SK-N-SH treated with all-trans-retinoic acid at 6 μM for 48 hours (cell line): ENCODE data around the gene MEOX1.
A peak's percentile ranks its signal among the peaks of the same experiment; 100 is the strongest.

Source experiments
- ATAC-seq: fragments of 200-7000 bp; cut with Tn5 transposase; 3 replicates; pipeline ENCODE4 v1.9.1; 2020; ENCODE audit warnings: mild to moderate bottlenecking, moderate library complexity
- ARNTL ChIP-seq: fragments of 450-650 bp; formaldehyde crosslinking; IDR thresholded peaks from 2 replicates; pipeline ENCODE4 v1.5.0; 2020; ENCODE audit warnings: low read depth, mild to moderate bottlenecking, moderate library complexity, borderline replicate concordance
- BACH2 ChIP-seq: fragments of 250-450 bp; sonication (Bioruptor Pico); IDR thresholded peaks from 2 replicates; pipeline ENCODE4 v1.9.0; 2021; ENCODE audit warnings: mild to moderate bottlenecking, borderline replicate concordance
- CREB5 ChIP-seq: fragments of 250-450 bp; sonication (Bioruptor Pico); IDR thresholded peaks from 2 replicates; pipeline ENCODE4 v1.5.1; 2020; ENCODE audit warnings: low read depth, mild to moderate bottlenecking, moderate library complexity
- CSDC2 ChIP-seq: fragments of 250-450 bp; sonication (Bioruptor Pico); IDR thresholded peaks from 2 replicates; pipeline ENCODE4 v1.5.0; 2020; ENCODE audit warnings: mild to moderate bottlenecking, moderate library complexity
- GLIS3 ChIP-seq: fragments of 250-450 bp; sonication (Bioruptor Pico); IDR thresholded peaks from 2 replicates; pipeline ENCODE4 v1.5.0; 2020; ENCODE audit warnings: mild to moderate bottlenecking, moderate library complexity
- ISL1 ChIP-seq: fragments of 250-450 bp; sonication (Bioruptor Pico); IDR thresholded peaks from 2 replicates; pipeline ENCODE4 v2.1.2; 2022; ENCODE audit warnings: mild to moderate bottlenecking, moderate library complexity
- OSR1 ChIP-seq: fragments of 250-450 bp; sonication (Bioruptor Pico); IDR thresholded peaks from 2 replicates; pipeline ENCODE4 v1.8.0; 2022; ENCODE audit warnings: moderate library complexity, mild to moderate bottlenecking, inconsistent platforms
- PPARA ChIP-seq: fragments of 250-450 bp; sonication (Bioruptor Pico); IDR thresholded peaks from 2 replicates; pipeline ENCODE4 v1.5.0; 2020; ENCODE audit warnings: mild to moderate bottlenecking, borderline replicate concordance
- RARB ChIP-seq: fragments of 250-450 bp; sonication (Bioruptor Pico); IDR thresholded peaks from 2 replicates; pipeline ENCODE4 v1.8.0; 2021; ENCODE audit warnings: mild to moderate bottlenecking, moderate library complexity
- SNAI2 ChIP-seq: fragments of 250-450 bp; sonication (Bioruptor Pico); IDR thresholded peaks from 2 replicates; pipeline ENCODE4 v1.5.0; 2020; ENCODE audit warnings: mild to moderate bottlenecking, moderate library complexity
- TCF4 ChIP-seq: fragments of 250-450 bp; sonication (Bioruptor Pico); IDR thresholded peaks from 2 replicates; pipeline ENCODE4 v1.8.0; 2021; ENCODE audit warnings: mild to moderate bottlenecking, moderate library complexity, borderline replicate concordance
- TOX ChIP-seq: fragments of 250-450 bp; sonication (Bioruptor Pico); IDR thresholded peaks from 2 replicates; pipeline ENCODE4 v1.8.0; 2021; ENCODE audit warnings: mild to moderate bottlenecking, moderate library complexity, borderline replicate concordance
- TSHZ2 ChIP-seq: fragments of 250-450 bp; sonication (Bioruptor Pico); IDR thresholded peaks from 2 replicates; pipeline ENCODE4 v1.5.0; 2020; ENCODE audit warnings: mild to moderate bottlenecking, moderate library complexity
- ZC3H10 ChIP-seq: fragments of 250-450 bp; sonication (Bioruptor Pico); IDR thresholded peaks from 2 replicates; pipeline ENCODE4 v1.5.1; 2021; ENCODE audit warnings: mild to moderate bottlenecking, moderate library complexity
- ZFP3 ChIP-seq: fragments of 250-450 bp; sonication (Bioruptor Pico); IDR thresholded peaks from 2 replicates; pipeline ENCODE4 v1.5.0; 2020; ENCODE audit warnings: mild to moderate bottlenecking, moderate library complexity
- ZFP30 ChIP-seq: fragments of 450-650 bp; formaldehyde crosslinking; IDR thresholded peaks from 2 replicates; pipeline ENCODE4 v1.5.0; 2022; ENCODE audit warnings: mild to moderate bottlenecking, moderate library complexity
- ZNF8 ChIP-seq: fragments of 450-650 bp; formaldehyde crosslinking; IDR thresholded peaks from 2 replicates; pipeline ENCODE4 v1.5.0; 2020; ENCODE audit warnings: mild to moderate bottlenecking, moderate library complexity
- TF ChIP-seq, protein P1 (sequence below): fragments of 250-450 bp; sonication (Bioruptor Pico); IDR thresholded peaks from 2 replicates; pipeline ENCODE4 v1.8.0; 2020; ENCODE audit warnings: mild to moderate bottlenecking, moderate library complexity, borderline replicate concordance
- TF ChIP-seq, protein P2 (sequence below): fragments of 250-450 bp; sonication (Bioruptor Pico); IDR thresholded peaks from 2 replicates; pipeline ENCODE4 v1.5.1; 2021; ENCODE audit warnings: mild to moderate bottlenecking, moderate library complexity
- TF ChIP-seq, protein P3 (sequence below): fragments of 250-450 bp; sonication (Bioruptor Pico); IDR thresholded peaks from 2 replicates; pipeline ENCODE4 v1.8.0; 2021; ENCODE audit warnings: low read depth, mild to moderate bottlenecking, moderate library complexity, borderline replicate concordance

Gene MEOX1

DNA sequence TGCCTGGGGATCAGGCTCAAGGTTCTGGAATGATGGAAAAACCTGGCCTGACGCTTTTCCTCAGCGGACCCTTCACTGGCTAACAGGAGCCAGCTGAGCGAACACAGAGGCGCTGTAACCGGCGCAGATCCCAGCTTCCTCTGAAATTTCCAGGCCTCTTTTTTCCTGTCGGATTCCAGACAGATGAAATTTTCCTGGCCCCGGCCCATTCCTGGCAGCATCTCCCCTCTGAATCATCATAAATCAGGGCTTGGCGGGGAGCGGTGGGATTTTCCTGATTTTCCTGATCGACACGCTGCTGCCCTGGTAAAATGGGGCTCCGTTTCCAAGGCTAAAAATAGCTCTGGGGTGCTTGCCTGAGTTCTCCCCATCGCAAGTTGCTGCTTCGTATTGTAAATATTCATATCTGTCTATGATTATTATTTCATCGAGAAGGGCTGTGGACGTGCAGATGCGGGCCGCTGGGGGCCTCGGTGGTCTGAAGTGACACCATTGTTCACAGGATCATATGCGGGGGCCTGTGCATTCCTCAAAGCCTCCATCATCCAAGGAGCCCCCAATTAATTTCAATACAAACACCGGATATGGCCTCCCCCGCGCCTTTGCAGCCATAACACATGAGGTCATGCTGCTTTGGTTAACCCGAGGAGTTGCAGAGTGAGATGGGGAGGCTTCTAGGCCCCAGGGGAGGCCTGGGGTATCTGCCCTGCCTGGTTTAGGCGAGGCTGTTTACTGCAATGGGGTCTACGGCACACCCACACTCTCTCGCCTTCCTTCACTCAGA is 69.8 kb downstream of the MEOX1 start:
- peak; percentile 94 for ATAC-seq
- no peak for TF ChIP-seq TCF4 (CRISPR knock-in tag)
- TF ChIP-seq PPARA = no peak
- 0 out of 2 replicates have a peak, but pooled peaks have one; percentile 54 for TF ChIP-seq TSHZ2 (CRISPR knock-in tag)
- TF ChIP-seq CSDC2 (CRISPR knock-in tag) = no peak
- TF ChIP-seq GLIS3 = no peak
- TF ChIP-seq, protein P1, sequence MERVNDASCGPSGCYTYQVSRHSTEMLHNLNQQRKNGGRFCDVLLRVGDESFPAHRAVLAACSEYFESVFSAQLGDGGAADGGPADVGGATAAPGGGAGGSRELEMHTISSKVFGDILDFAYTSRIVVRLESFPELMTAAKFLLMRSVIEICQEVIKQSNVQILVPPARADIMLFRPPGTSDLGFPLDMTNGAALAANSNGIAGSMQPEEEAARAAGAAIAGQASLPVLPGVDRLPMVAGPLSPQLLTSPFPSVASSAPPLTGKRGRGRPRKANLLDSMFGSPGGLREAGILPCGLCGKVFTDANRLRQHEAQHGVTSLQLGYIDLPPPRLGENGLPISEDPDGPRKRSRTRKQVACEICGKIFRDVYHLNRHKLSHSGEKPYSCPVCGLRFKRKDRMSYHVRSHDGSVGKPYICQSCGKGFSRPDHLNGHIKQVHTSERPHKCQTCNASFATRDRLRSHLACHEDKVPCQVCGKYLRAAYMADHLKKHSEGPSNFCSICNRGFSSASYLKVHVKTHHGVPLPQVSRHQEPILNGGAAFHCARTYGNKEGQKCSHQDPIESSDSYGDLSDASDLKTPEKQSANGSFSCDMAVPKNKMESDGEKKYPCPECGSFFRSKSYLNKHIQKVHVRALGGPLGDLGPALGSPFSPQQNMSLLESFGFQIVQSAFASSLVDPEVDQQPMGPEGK (CRISPR knock-in tag) = peak; percentile 81; the same call in 1 of the 2 replicates
- peak; percentile 43; the same call in 1 of the 2 replicates for TF ChIP-seq ISL1 (CRISPR knock-in tag)
- TF ChIP-seq TOX (CRISPR knock-in tag) = no peak
- no peak for TF ChIP-seq CREB5 (CRISPR knock-in tag)
- TF ChIP-seq ARNTL = no peak
- no peak for TF ChIP-seq ZFP30
- TF ChIP-seq OSR1 (CRISPR knock-in tag) = no peak
- TF ChIP-seq, protein P2, sequence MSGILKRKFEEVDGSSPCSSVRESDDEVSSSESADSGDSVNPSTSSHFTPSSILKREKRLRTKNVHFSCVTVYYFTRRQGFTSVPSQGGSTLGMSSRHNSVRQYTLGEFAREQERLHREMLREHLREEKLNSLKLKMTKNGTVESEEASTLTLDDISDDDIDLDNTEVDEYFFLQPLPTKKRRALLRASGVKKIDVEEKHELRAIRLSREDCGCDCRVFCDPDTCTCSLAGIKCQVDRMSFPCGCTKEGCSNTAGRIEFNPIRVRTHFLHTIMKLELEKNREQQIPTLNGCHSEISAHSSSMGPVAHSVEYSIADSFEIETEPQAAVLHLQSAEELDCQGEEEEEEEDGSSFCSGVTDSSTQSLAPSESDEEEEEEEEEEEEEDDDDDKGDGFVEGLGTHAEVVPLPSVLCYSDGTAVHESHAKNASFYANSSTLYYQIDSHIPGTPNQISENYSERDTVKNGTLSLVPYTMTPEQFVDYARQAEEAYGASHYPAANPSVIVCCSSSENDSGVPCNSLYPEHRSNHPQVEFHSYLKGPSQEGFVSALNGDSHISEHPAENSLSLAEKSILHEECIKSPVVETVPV (CRISPR knock-in tag) = no peak
- TF ChIP-seq BACH2 (CRISPR knock-in tag) = no peak
- peak; percentile 56; the same call in 1 of the 2 replicates for TF ChIP-seq ZFP3 (CRISPR knock-in tag)
- TF ChIP-seq RARB (CRISPR knock-in tag) = no peak
- TF ChIP-seq, protein P3, sequence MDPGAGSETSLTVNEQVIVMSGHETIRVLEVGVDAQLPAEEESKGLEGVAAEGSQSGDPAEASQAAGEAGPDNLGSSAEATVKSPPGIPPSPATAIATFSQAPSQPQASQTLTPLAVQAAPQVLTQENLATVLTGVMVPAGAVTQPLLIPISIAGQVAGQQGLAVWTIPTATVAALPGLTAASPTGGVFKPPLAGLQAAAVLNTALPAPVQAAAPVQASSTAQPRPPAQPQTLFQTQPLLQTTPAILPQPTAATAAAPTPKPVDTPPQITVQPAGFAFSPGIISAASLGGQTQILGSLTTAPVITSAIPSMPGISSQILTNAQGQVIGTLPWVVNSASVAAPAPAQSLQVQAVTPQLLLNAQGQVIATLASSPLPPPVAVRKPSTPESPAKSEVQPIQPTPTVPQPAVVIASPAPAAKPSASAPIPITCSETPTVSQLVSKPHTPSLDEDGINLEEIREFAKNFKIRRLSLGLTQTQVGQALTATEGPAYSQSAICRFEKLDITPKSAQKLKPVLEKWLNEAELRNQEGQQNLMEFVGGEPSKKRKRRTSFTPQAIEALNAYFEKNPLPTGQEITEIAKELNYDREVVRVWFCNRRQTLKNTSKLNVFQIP (CRISPR knock-in tag) = no peak
- TF ChIP-seq ZC3H10 (CRISPR knock-in tag) = 0 out of 2 replicates have a peak, but pooled peaks have one; percentile 42
- TF ChIP-seq SNAI2 (CRISPR knock-in tag) = peak; percentile 43; the same call in 1 of the 2 replicates
- TF ChIP-seq ZNF8 (CRISPR knock-in tag) = no peak

- TF ChIP-seq ZNF8 (CRISPR knock-in tag) (no peak), SNAI2 (CRISPR knock-in tag) (no peak)
- TF ChIP-seq, all 23 proteins: peak for 0
- ATAC-seq = no peak; the same call in 2 of the 3 replicates
Observed at GRCh38 chr17:43591001-43591400, 70.7 kb downstream of the MEOX1 start.
